GM19351 (cell line): ENCODE measurements around the gene PEX6.
"Not testable (repeated sequence)": the region's sequence is repeated elsewhere in the genome, so short reads cannot be mapped to it uniquely, and the experiment has no call there.

ENCODE experiments used
- ATAC-seq: cut with Tn5 transposase; IDR thresholded peaks from one replicate; pipeline ENCODE4 v1.9.1; 2021; ENCODE audit warnings: mild to moderate bottlenecking, moderate library complexity; ENCODE audit not compliant: unreplicated experiment

PEX6 gene

GRCh38 chr6:42968126-42968701, 10.8 kb downstream of the PEX6 start:
- no peak for ATAC-seq

- ATAC-seq, result no peak
Measured at GRCh38 chr6:42967228-42967627, 11.8 kb downstream of the PEX6 start.

GRCh38 chr6:42966571-42966970, 12.4 kb downstream of the PEX6 start:
- ATAC-seq, result no peak

GRCh38 chr6:42963855-42964605, 15.0 kb downstream of the PEX6 start:
- no peak for ATAC-seq

DNA sequence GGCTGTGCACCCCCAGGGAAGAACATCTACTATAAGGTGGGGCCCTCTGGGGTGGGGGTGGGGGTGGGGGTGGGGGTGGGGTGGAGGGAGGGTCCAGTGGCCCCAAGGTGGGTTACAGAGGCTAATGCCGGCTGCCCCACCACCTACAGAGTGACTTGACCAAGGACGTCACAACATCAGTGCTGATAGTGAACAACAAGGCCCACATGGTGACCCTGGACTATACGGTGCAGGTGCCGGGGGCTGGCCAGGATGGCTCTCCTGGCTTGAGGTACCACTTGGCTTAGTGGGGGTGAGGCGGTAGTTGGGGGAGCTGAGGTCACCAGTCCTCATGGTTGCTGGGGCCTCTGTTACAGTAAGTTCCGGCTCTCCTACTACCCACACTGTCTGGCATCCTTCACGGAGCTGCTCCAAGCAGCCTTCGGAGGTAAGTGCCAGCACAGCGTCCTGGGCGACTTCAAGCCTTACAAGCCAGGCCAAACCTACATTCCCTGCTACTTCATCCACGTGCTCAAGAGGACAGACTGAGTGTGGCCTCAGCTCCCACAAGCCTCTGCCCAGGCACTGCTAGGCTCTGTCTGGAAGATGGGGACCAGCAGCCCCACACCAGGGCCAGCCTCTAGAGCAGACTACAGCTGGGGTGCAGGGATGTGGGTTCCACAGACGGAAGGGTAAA, 15.7 kb downstream of the PEX6 start:
- ATAC-seq, result no peak

DNA sequence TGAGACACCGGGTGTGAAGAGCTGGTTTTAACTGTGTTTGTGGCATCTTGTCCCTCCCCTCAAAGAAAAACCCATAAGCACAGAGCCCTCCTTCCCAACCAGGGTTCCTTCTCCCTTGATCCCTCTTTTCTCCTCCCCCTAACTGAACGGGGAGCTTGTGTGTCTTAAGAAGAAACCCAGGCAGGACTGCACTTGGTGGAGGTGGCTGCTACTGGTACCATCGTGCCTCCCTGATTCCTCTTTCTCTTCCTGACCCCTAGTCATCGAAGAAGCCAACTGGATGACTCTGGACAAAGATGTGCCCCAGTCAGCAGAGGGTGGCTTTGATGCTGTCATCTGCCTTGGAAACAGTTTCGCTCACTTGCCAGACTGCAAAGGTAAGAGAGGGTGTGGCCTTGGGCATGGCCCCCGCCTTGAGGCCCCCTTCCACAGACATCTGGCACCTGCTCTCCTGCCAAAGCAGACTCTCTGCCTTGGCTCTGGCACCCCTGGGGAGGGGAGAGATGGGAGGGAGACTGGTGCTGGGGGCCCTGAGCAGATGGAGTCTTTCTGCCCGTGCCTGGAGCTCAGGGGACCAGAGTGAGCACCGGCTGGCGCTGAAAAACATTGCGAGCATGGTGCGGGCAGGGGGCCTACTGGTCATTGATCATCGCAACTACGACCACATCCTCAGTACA, 16.3 kb downstream of the PEX6 start:
- no peak for ATAC-seq

DNA sequence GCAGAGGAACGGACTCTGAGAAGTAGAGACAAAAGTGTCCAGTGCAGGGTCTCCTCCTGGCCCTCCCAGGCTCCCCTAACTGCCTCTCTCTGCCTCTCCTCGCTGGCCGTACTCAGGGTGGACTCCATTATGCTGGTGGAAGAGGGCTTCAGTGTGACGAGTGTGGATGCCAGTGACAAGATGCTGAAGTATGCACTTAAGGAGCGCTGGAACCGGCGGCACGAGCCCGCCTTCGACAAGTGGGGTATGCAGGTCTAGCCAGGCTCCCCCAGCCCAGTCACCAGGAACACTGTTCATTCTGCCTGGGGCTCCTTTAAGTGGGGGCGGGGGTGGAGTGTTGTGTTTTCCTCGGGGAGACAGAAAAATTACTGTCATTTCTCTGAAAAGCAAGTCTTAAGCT, 16.9 kb downstream of the PEX6 start:
- no peak for ATAC-seq

DNA sequence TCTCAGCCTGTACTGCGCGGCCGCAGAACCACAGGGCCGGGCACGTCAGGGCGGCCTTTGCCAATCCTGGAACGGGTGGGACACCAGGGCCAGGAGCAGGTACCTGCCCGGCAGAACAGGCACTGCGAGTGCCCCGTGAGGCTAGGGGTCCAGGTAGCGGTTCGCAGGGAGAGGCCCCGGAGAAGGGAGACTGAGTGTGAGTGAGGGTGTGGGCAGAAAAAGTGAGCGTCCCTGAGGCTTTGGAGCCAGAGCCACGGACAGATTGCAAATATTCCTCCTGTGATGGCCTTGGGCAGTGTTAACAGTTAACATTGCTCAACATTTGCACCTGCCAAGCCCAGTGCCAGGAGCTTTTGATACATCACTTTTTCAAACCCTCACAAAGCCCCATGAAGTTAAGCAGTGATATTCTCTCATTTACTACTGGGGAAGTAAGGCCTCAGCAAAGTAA, 17.9 kb downstream of the PEX6 start:
- ATAC-seq, result no peak

DNA sequence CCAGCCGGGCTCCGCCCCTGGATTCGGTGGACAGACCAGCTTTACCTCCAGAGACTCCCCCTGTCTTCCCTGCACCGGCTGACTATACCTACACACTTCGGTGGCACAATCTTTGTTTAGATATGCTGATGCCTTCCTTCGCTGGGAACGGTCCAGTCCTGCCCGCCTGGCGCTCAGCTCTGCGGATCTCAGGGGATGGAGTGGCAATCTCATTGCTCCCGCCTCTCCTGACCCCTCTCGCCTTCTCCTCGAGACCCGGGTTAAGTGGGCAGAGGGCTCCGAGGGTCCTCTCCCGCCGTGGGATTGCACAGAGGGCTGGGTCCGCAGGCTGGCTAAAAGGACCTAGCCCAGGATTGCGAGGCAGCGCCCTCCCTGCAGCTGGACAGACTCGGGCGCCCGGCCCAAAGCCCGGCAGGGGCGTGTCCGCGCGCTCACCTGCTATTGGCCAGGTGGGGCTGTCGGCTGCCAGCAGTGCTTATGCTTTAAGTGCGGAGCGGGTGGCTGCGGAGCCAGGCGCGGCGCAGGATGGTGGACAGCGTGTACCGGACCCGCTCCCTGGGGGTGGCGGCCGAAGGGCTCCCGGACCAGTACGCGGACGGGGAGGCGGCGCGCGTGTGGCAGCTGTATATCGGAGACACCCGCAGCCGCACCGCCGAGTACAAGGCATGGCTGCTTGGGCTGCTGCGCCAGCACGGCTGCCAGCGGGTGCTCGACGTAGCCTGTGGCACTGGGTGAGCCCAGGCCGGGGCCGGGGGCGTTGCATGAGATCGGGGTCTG, 18.6 kb downstream of the PEX6 start, which contains the start of gene GNMT:
TSS of gene GNMT (plus strand) at position 512 of the 777 bp plus-strand sequence. CDS start at position 526, 14 bp downstream.
- ATAC-seq, result no peak

GRCh38 chr6:42959917-42960242, 19.1 kb downstream of the PEX6 start:
- ATAC-seq, result no peak

- ATAC-seq, result no peak
Measured at GRCh38 chr6:42958125-42958524, 20.9 kb downstream of the PEX6 start.

GRCh38 chr6:42954405-42954804, 24.6 kb downstream of the PEX6 start:
- ATAC-seq, result not testable (repeated sequence)

GRCh38 chr6:42952389-42952788, 26.6 kb downstream of the PEX6 start:
- no peak for ATAC-seq

DNA sequence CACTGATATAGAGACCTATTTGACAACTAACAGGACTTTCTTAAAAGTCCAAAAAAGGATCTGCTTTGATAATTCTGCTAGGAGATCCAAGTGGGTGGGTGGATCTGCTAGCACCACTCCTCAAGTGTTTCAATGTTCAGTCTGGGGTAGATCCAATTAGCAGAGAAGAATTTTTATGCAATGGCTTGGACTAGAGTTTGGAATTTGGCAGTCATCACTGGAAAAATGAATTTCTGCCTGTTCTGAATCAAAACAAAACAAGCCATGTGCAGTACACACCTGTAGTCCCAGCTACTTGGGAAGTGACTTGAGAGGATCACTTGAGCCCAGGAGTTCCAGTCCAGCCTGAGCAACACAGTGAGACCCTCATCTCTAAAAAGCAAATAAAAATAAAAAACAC, 31.0 kb downstream of the PEX6 start:
- ATAC-seq, result no peak

DNA sequence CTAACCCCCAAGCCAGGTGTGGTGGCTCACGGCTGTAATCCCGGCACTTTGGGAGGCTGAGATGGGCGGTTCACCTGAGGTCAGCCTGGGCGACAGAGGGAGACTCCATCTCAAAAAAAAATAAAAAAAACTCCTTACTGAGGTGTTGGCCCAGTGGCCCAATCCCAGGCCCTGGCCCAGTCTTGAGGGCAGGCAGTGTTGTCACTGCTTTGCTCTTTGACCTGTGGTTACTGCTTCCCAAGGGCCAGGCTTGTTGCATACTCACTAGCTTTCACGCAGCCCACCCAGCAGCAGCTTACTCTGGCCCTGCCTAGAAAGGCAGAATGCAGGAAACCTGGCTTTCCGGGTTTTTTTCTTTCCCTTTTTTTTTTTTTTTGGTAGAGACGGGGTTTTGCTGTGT, 36.5 kb downstream of the PEX6 start:
- no peak for ATAC-seq

DNA sequence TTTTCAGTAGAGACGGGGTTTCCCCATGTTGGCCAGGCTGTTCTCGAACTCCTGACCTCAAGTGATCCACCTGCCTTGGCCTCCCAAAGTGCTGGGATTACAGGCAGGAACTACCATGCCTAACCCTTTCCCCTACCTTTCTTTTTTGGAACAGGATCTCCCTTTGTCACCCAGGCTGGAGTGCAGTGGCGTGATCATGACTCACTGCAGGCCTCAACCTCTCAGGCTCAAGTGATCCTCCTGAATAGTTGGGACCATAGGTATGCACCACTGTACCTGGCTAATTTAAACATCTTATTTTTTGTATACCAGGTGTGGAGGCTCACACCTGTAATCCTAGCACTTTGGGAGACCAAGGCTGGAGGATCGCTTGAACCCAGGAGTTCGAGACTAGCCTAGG, 37.6 kb downstream of the PEX6 start:
- not testable (repeated sequence) for ATAC-seq

DNA sequence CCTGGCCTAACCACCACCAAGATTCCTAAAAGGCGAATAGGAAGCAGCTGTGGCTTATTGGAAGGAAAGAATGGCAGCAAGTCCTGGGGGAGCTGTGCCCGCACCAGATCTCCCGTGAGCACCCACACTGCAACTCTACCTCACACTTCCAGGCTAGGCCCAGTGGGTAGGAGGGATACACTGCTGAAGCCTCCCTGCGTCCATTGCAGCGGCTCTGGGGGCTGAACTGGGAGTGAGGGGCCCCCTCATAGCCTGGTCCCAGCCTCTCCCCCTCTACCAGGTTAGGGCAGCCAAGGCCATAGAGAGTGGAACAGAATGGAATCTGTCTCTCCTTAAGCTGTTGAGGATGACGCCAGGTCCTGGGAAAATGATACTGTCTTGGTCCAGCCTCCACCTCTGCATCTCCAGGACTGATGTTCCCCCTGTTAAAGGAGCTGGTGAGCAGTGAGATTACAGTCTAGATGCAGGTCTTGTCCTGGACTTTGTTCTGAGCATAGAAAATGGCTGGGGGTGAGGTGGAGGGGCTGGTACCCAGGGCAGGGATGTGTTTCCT, 38.4 kb downstream of the PEX6 start:
- no peak for ATAC-seq

GRCh38 chr6:42939810-42940167, 39.2 kb downstream of the PEX6 start:
- ATAC-seq, result no peak

- no peak for ATAC-seq
Measured at GRCh38 chr6:42938987-42939809, 39.8 kb downstream of the PEX6 start.

- no peak for ATAC-seq
Measured at GRCh38 chr6:42938428-42938796, 40.6 kb downstream of the PEX6 start.
